Hepatocyte (in vitro differentiated cells): ENCODE measurements around the gene CBARP. TPM values are rescaled to one million over a fixed set of nuclear protein-coding genes. Genes with fewer than 3 reads are reported as not detected.
A peak's percentile ranks its signal among the peaks of the same experiment; 100 is the strongest.

ENCODE experiments used
- DNase-seq: peaks from one replicate; pipeline ENCODE4 v3.0.0-alpha.2; 2016; ENCODE audit warnings: low spot score
- H2AFZ ChIP-seq: fragments of 200-600 bp; sonication (generic); 2 replicates; pipeline ENCODE4 v1.6.0; 2016; ENCODE audit warnings: antibody characterized with exemption, mild to moderate bottlenecking
- H3K27ac ChIP-seq: fragments of 200-600 bp; sonication (generic); 2 replicates; pipeline ENCODE4 v1.5.1; 2016; ENCODE audit warnings: mild to moderate bottlenecking
- H3K27me3 ChIP-seq: fragments of 200-600 bp; sonication (generic); 2 replicates; pipeline ENCODE4 v1.6.1; 2016
- H3K36me3 ChIP-seq: fragments of 200-600 bp; sonication (generic); replicated peaks from 2 replicates; pipeline ENCODE4 v1.5.1; 2016; ENCODE audit warnings: low read depth; ENCODE audit not compliant: insufficient read depth
- H3K4me1 ChIP-seq: fragments of 200-600 bp; sonication (generic); 2 replicates; pipeline ENCODE4 v1.5.1; 2016; ENCODE audit warnings: mild to moderate bottlenecking, moderate library complexity; ENCODE audit not compliant: insufficient read depth
- H3K4me2 ChIP-seq: fragments of 200-600 bp; sonication (generic); 2 replicates; pipeline ENCODE4 v1.6.0; 2016
- H3K4me3 ChIP-seq: fragments of 200-600 bp; sonication (generic); 2 replicates; pipeline ENCODE4 v1.5.1; 2016; ENCODE audit warnings: mild to moderate bottlenecking
- H3K79me2 ChIP-seq: fragments of 200-600 bp; sonication (generic); 2 replicates; pipeline ENCODE4 v1.6.0; 2017; ENCODE audit warnings: mild to moderate bottlenecking
- H3K9me2 ChIP-seq: fragments of 200-600 bp; sonication (generic); replicated peaks from 2 replicates; pipeline ENCODE4 v1.6.0; 2017; ENCODE audit warnings: mild to moderate bottlenecking; ENCODE audit not compliant: insufficient read depth
- H3K9me3 ChIP-seq: fragments of 200-600 bp; sonication (generic); 2 replicates; pipeline ENCODE4 v1.5.1; 2016; ENCODE audit warnings: low read depth, mild to moderate bottlenecking
- H4K20me1 ChIP-seq: fragments of 200-600 bp; sonication (generic); 2 replicates; pipeline ENCODE4 v1.6.0; 2016; ENCODE audit warnings: mild to moderate bottlenecking; ENCODE audit not compliant: insufficient read depth, poor library complexity, severe bottlenecking
- EZH2 ChIP-seq: fragments of 200-600 bp; sonication (generic); IDR thresholded peaks from 2 replicates; pipeline ENCODE4 v1.6.1; 2016; ENCODE audit warnings: antibody characterized with exemption, mild to moderate bottlenecking, borderline replicate concordance
- EZH2phosphoT487 ChIP-seq: fragments of 200-600 bp; sonication (generic); IDR thresholded peaks from one replicate; pipeline ENCODE4 v1.6.1; 2018; ENCODE audit warnings: antibody characterized with exemption, mild to moderate bottlenecking, low read depth, moderate library complexity; ENCODE audit not compliant: unreplicated experiment, severe bottlenecking
- WGBS: methylation state at CpG from one replicate; pipeline ENCODE4 v1.1.6; 2016; ENCODE audit warnings: low lambda C conversion rate; ENCODE audit errors: missing lambda C conversion rate; 5-methylcytosine and 5-hydroxymethylcytosine counted together
- polyA plus RNA-seq: library from polyadenylated mRNA; unstranded; fragments of >200 nt; fragmentation: Nextera tagmentation; extraction: Ambion mirVana; gene quantifications from 2 replicates; pipeline ENCODE4 v1.2.1, GENCODE V29; 2016
- total RNA-seq: library from RNA; depleted of rRNA; stranded (reverse); fragments of >200 nt; gene quantifications from 2 replicates; pipeline ENCODE4 v1.2.3, GENCODE V29; 2014
- TF ChIP-seq, protein P1 (sequence below): fragments of 200-600 bp; sonication (generic); IDR thresholded peaks from 2 replicates; pipeline ENCODE4 v1.5.1; 2016; ENCODE audit warnings: antibody characterized with exemption, mild to moderate bottlenecking; ENCODE audit not compliant: poor library complexity

Gene CBARP
- total and polyA plus RNA-seq, 2 experiments from 2014 or later: 4.2 to 7.1 TPM

DNA sequence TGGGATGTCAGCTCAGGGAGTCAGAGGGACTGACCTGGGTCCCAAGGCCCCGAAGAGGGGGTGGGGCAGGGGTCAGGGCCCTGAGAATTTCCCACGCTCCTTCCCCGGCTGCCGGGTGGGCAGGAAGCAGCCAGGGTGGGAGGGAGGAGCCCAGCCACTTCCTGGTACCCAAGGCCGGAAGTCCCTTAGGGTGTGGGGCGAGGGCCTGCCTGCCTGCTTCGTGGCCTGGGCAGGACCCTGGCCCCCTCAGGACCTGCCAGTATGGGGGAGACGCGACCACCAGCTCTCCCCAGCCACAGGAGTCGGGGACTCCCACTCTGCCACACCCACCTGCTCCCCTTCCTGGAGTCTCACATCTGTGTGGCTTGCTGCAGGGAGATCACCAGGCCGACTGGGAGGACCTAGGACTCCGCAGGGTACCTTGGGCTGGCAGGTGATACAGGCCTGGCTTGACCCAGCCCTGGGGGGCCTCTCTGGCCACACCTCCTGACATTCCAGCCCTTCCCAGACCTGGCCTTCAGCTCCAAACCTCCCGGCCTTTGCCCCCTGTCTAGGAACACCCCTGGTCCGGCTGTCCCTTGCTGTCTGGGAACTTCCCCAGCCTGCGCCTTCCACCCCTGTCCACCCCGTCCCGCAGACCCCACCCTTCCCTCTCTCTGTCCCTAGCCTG is 21.5 kb upstream of the CBARP start:
- H3K4me2 ChIP-seq: peak overlapping the region; percentile 86
- H3K4me3 ChIP-seq: no peak overlapping the region
- TF ChIP-seq, protein P1, sequence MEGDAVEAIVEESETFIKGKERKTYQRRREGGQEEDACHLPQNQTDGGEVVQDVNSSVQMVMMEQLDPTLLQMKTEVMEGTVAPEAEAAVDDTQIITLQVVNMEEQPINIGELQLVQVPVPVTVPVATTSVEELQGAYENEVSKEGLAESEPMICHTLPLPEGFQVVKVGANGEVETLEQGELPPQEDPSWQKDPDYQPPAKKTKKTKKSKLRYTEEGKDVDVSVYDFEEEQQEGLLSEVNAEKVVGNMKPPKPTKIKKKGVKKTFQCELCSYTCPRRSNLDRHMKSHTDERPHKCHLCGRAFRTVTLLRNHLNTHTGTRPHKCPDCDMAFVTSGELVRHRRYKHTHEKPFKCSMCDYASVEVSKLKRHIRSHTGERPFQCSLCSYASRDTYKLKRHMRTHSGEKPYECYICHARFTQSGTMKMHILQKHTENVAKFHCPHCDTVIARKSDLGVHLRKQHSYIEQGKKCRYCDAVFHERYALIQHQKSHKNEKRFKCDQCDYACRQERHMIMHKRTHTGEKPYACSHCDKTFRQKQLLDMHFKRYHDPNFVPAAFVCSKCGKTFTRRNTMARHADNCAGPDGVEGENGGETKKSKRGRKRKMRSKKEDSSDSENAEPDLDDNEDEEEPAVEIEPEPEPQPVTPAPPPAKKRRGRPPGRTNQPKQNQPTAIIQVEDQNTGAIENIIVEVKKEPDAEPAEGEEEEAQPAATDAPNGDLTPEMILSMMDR: no peak
- TF ChIP-seq EZH2phosphoT487: no peak
- no peak for TF ChIP-seq EZH2
- DNase-seq: peak; percentile 87
- H4K20me1 ChIP-seq: peaks cover 21% of the 10 kb centered on the region
- no peaks in the 10 kb centered on the region for H3K9me3 ChIP-seq
- H3K27ac ChIP-seq: peak overlapping the region; percentile 98
- no peaks in the 10 kb centered on the region for H3K9me2 ChIP-seq
- 16% methylated on average over 14 of the region's 17 CpGs for WGBS
- peaks cover 44% of the 10 kb centered on the region for H3K79me2 ChIP-seq
- H3K36me3 ChIP-seq: no peaks in the 10 kb centered on the region
- no peaks in the 10 kb centered on the region for H3K27me3 ChIP-seq
- H2AFZ ChIP-seq: no peak overlapping the region
- peaks cover 71% of the 10 kb centered on the region for H3K4me1 ChIP-seq

DNA sequence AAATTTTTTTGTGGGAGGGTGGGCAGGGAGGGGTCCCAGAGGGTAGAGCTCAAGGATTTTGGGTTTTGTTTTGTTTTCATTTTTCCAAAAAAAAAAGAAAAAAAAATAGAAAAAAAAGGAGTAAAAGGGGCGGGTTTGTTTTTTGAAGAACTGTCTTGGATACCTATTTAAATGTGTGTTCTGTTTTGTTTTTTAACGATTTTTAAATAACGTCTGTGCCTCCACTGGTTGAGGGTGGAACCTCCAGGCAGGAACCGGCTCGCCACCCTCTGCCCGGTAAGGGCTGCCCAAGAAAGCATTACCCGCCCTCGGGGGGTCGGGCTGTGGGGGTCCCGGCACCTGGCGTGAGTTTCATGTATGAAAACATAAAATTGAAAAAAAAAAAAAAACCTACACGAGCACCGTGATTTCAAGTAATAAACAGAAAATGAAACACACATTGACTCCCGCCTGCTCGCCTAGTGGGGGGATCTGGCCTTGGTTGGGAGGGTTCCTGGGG is 21.0 kb upstream of the CBARP start:
- Histone ChIP-seq H3K9me2 (no peaks in the 10 kb centered on the region), H3K27me3 (no peaks in the 10 kb centered on the region), H2AFZ (no peak overlapping the region), H3K79me2 (peaks cover 47% of the 10 kb centered on the region), H4K20me1 (peaks cover 26% of the 10 kb centered on the region), H3K4me1 (peaks cover 77% of the 10 kb centered on the region), H3K9me3 (no peaks in the 10 kb centered on the region), H3K4me2 (peak overlapping the region; percentile 86), H3K36me3 (no peaks in the 10 kb centered on the region), H3K27ac (peak overlapping the region; percentile 98), H3K4me3 (no peak overlapping the region)
- whole genome bisulfite sequencing: 63% methylated on average over 15 of the region's 15 CpGs
- DNase-seq: no peak
- no peak for TF ChIP-seq EZH2
- TF ChIP-seq, protein P1: no peak
- no peak for TF ChIP-seq EZH2phosphoT487

GRCh38 chr19:1258163-1258492 is 20.3 kb upstream of the CBARP start:
- H3K4me3 ChIP-seq: no peak overlapping the region

More at GRCh38 chr19:1258163-1258492, 20.3 kb upstream of the CBARP start:
- H2AFZ ChIP-seq: no peak overlapping the region
- H3K27ac ChIP-seq: peak overlapping the region; percentile 98
- H3K27me3 ChIP-seq: no peaks in the 10 kb centered on the region
- TF ChIP-seq, protein P1: no peak
- TF ChIP-seq EZH2: no peak
- no peak for TF ChIP-seq EZH2phosphoT487
- H3K36me3 ChIP-seq: no peaks in the 10 kb centered on the region
- H4K20me1 ChIP-seq: peaks cover 28% of the 10 kb centered on the region
- peaks cover 49% of the 10 kb centered on the region for H3K79me2 ChIP-seq
- no peaks in the 10 kb centered on the region for H3K9me3 ChIP-seq
- H3K4me2 ChIP-seq: peak overlapping the region; percentile 86
- no peaks in the 10 kb centered on the region for H3K9me2 ChIP-seq
- DNase-seq: no peak
- peaks cover 77% of the 10 kb centered on the region for H3K4me1 ChIP-seq
- WGBS: 76% methylated on average over 6 of the region's 8 CpGs
